ENCODE measurements around the gene ZNF385B.

The ZNF385B gene

GRCh38 chr2:179440642-179441251 lies 420.7 kb downstream of the ZNF385B start:
- peak; percentile 55 for DNase-seq
- H3K4ac ChIP-seq (ENCODE audit: low read depth, low read length) = no peak overlapping the region
- H3K79me1 ChIP-seq (ENCODE audit: low read length) = no peaks in the 10 kb centered on the region
- H3K23ac ChIP-seq (ENCODE audit: low read length) = no peak overlapping the region
- H3K27me3 ChIP-seq (ENCODE audit: insufficient read depth, low read length, poor library complexity) = no peaks in the 10 kb centered on the region
- peak overlapping the region; percentile 60 for H3K18ac ChIP-seq (ENCODE audit: low read length)
- peak overlapping the region; percentile 28 for H2BK120ac ChIP-seq (ENCODE audit: low read depth, low read length)
- no peak overlapping the region for H2BK5ac ChIP-seq (ENCODE audit: low read length)
- H3K9ac ChIP-seq (ENCODE audit: low read length) = no peak overlapping the region
- no peak overlapping the region for H3K4me2 ChIP-seq (ENCODE audit: low read length)
- H2AK5ac ChIP-seq (ENCODE audit: low read length) = no peak overlapping the region
- H3K27ac ChIP-seq (ENCODE audit: low read depth, low read length) = no peak overlapping the region
- peaks cover 4% of the 10 kb centered on the region for H3K4me1 ChIP-seq (ENCODE audit: control insufficient read depth, low read depth, low read length)
- peak overlapping the region; percentile 18 for H3K56ac ChIP-seq (ENCODE audit: low read length)
- no peak overlapping the region for H4K8ac ChIP-seq (ENCODE audit: low read depth, low read length)
- no CpG with 5 or more reads among the region's 5 CpGs for WGBS (ENCODE audit: extremely low coverage, insufficient coverage, low lambda C conversion rate)
- no peaks in the 10 kb centered on the region for H3K36me3 ChIP-seq (ENCODE audit: control insufficient read depth, insufficient read depth, low read length)
- H3K79me2 ChIP-seq (ENCODE audit: control insufficient read depth, insufficient read depth, low read length) = no peaks in the 10 kb centered on the region
- H2BK15ac ChIP-seq (replicated peaks; ENCODE audit: low read depth) = peak overlapping the region; percentile 27
- no peak overlapping the region for H4K5ac ChIP-seq (ENCODE audit: low read length)
- no peak overlapping the region for H3K4me3 ChIP-seq (ENCODE audit: low read length)

- Histone ChIP-seq H3K27ac (ENCODE audit: low read depth, low read length) (no peak overlapping the region), H2BK120ac (ENCODE audit: low read depth, low read length) (no peak overlapping the region), H3K27me3 (ENCODE audit: insufficient read depth, low read length, poor library complexity) (no peaks in the 10 kb centered on the region), H3K4me3 (ENCODE audit: low read length) (no peak overlapping the region), H2AK5ac (ENCODE audit: low read length) (no peak overlapping the region), H3K56ac (ENCODE audit: low read length) (no peak overlapping the region), H3K23ac (ENCODE audit: low read length) (no peak overlapping the region), H4K5ac (ENCODE audit: low read length) (no peak overlapping the region), H2BK5ac (ENCODE audit: low read length) (no peak overlapping the region), H4K8ac (ENCODE audit: low read depth, low read length) (no peak overlapping the region), H3K9ac (ENCODE audit: low read length) (no peak overlapping the region), H3K36me3 (ENCODE audit: control insufficient read depth, insufficient read depth, low read length) (no peaks in the 10 kb centered on the region), H3K4me1 (ENCODE audit: control insufficient read depth, low read depth, low read length) (no peaks in the 10 kb centered on the region), H3K18ac (ENCODE audit: low read length) (no peak overlapping the region), H3K79me2 (ENCODE audit: control insufficient read depth, insufficient read depth, low read length) (no peaks in the 10 kb centered on the region), H2BK15ac (replicated peaks; ENCODE audit: low read depth) (no peak overlapping the region), H3K4ac (ENCODE audit: low read depth, low read length) (no peak overlapping the region), H3K4me2 (ENCODE audit: low read length) (no peak overlapping the region), H3K79me1 (ENCODE audit: low read length) (no peaks in the 10 kb centered on the region)
- no CpG with 5 or more reads among the region's 4 CpGs for WGBS (ENCODE audit: extremely low coverage, insufficient coverage, low lambda C conversion rate)
- no peak for DNase-seq
Observed at GRCh38 chr2:179438654-179439053, 422.8 kb downstream of the ZNF385B start.

DNA sequence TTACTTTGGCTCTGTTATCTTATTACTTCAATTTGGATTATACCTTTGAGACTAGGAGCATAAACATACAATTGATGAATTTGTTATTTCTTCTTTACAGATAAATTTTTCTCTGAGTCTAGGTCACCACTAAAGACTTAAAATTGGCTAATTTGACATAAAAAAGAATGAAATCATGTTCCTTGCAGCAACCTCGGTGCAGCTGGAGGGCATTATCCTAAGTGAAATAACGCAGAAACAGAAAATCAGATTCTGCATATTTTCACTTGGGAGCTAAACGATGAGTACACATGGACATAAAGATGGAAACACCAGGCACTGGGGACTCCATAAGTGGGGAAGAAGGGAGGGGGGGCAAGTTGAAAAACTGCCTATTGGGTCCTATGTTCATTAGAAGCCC lies 424.0 kb downstream of the ZNF385B start:
- H2AK5ac ChIP-seq (ENCODE audit: low read length) = no peak overlapping the region
- no peak overlapping the region for H3K4me2 ChIP-seq (ENCODE audit: low read length)
- no peak overlapping the region for H3K9ac ChIP-seq (ENCODE audit: low read length)
- no peak overlapping the region for H3K18ac ChIP-seq (ENCODE audit: low read length)
- no peak overlapping the region for H4K5ac ChIP-seq (ENCODE audit: low read length)
- H3K4me3 ChIP-seq (ENCODE audit: low read length) = no peak overlapping the region
- WGBS (ENCODE audit: extremely low coverage, insufficient coverage, low lambda C conversion rate) = no CpG with 5 or more reads among the region's 3 CpGs
- no peak overlapping the region for H3K56ac ChIP-seq (ENCODE audit: low read length)
- H2BK5ac ChIP-seq (ENCODE audit: low read length) = no peak overlapping the region
- H3K23ac ChIP-seq (ENCODE audit: low read length) = no peak overlapping the region
- H2BK120ac ChIP-seq (ENCODE audit: low read depth, low read length) = no peak overlapping the region
- H3K4me1 ChIP-seq (ENCODE audit: control insufficient read depth, low read depth, low read length) = no peaks in the 10 kb centered on the region
- H3K79me2 ChIP-seq (ENCODE audit: control insufficient read depth, insufficient read depth, low read length) = no peaks in the 10 kb centered on the region
- no peak overlapping the region for H3K27ac ChIP-seq (ENCODE audit: low read depth, low read length)
- H3K4ac ChIP-seq (ENCODE audit: low read depth, low read length) = no peak overlapping the region
- H4K8ac ChIP-seq (ENCODE audit: low read depth, low read length) = no peak overlapping the region
- H3K79me1 ChIP-seq (ENCODE audit: low read length) = no peaks in the 10 kb centered on the region
- no peak for DNase-seq
- H3K27me3 ChIP-seq (ENCODE audit: insufficient read depth, low read length, poor library complexity) = no peaks in the 10 kb centered on the region
- no peak overlapping the region for H2BK15ac ChIP-seq (replicated peaks; ENCODE audit: low read depth)
- no peaks in the 10 kb centered on the region for H3K36me3 ChIP-seq (ENCODE audit: control insufficient read depth, insufficient read depth, low read length)

- Histone ChIP-seq H4K5ac (ENCODE audit: low read length) (no peak overlapping the region), H3K9ac (ENCODE audit: low read length) (no peak overlapping the region), H3K4me1 (ENCODE audit: control insufficient read depth, low read depth, low read length) (no peaks in the 10 kb centered on the region), H3K4me3 (ENCODE audit: low read length) (no peak overlapping the region), H3K36me3 (ENCODE audit: control insufficient read depth, insufficient read depth, low read length) (no peaks in the 10 kb centered on the region), H4K8ac (ENCODE audit: low read depth, low read length) (no peak overlapping the region), H3K23ac (ENCODE audit: low read length) (no peak overlapping the region), H3K18ac (ENCODE audit: low read length) (no peak overlapping the region), H2BK15ac (replicated peaks; ENCODE audit: low read depth) (no peak overlapping the region), H3K56ac (ENCODE audit: low read length) (no peak overlapping the region), H3K79me2 (ENCODE audit: control insufficient read depth, insufficient read depth, low read length) (no peaks in the 10 kb centered on the region), H2BK120ac (ENCODE audit: low read depth, low read length) (no peak overlapping the region), H3K4me2 (ENCODE audit: low read length) (no peak overlapping the region), H3K27me3 (ENCODE audit: insufficient read depth, low read length, poor library complexity) (no peaks in the 10 kb centered on the region), H2BK5ac (ENCODE audit: low read length) (no peak overlapping the region), H2AK5ac (ENCODE audit: low read length) (no peak overlapping the region), H3K4ac (ENCODE audit: low read depth, low read length) (no peak overlapping the region), H3K79me1 (ENCODE audit: low read length) (no peaks in the 10 kb centered on the region), H3K27ac (ENCODE audit: low read depth, low read length) (no peak overlapping the region)
- WGBS (ENCODE audit: extremely low coverage, insufficient coverage, low lambda C conversion rate) = no CpG with 5 or more reads among the region's 2 CpGs
- no peak for DNase-seq
Observed at GRCh38 chr2:179435566-179435965, 425.8 kb downstream of the ZNF385B start.

GRCh38 chr2:179435000-179435399 lies 426.4 kb downstream of the ZNF385B start:
- Histone ChIP-seq H3K4me3 (ENCODE audit: low read length) (no peak overlapping the region), H3K56ac (ENCODE audit: low read length) (no peak overlapping the region), H3K27me3 (ENCODE audit: insufficient read depth, low read length, poor library complexity) (no peaks in the 10 kb centered on the region), H3K9ac (ENCODE audit: low read length) (no peak overlapping the region), H2AK5ac (ENCODE audit: low read length) (no peak overlapping the region), H4K8ac (ENCODE audit: low read depth, low read length) (no peak overlapping the region), H2BK120ac (ENCODE audit: low read depth, low read length) (no peak overlapping the region), H3K4me2 (ENCODE audit: low read length) (no peak overlapping the region), H2BK15ac (replicated peaks; ENCODE audit: low read depth) (no peak overlapping the region), H3K36me3 (ENCODE audit: control insufficient read depth, insufficient read depth, low read length) (no peaks in the 10 kb centered on the region), H3K23ac (ENCODE audit: low read length) (no peak overlapping the region), H2BK5ac (ENCODE audit: low read length) (no peak overlapping the region), H3K27ac (ENCODE audit: low read depth, low read length) (no peak overlapping the region), H3K4ac (ENCODE audit: low read depth, low read length) (no peak overlapping the region), H3K79me2 (ENCODE audit: control insufficient read depth, insufficient read depth, low read length) (no peaks in the 10 kb centered on the region), H4K5ac (ENCODE audit: low read length) (no peak overlapping the region), H3K4me1 (ENCODE audit: control insufficient read depth, low read depth, low read length) (no peaks in the 10 kb centered on the region), H3K18ac (ENCODE audit: low read length) (no peak overlapping the region), H3K79me1 (ENCODE audit: low read length) (no peaks in the 10 kb centered on the region)
- DNase-seq = no peak
- no CpG with 5 or more reads among the region's 4 CpGs for WGBS (ENCODE audit: extremely low coverage, insufficient coverage, low lambda C conversion rate)

DNA sequence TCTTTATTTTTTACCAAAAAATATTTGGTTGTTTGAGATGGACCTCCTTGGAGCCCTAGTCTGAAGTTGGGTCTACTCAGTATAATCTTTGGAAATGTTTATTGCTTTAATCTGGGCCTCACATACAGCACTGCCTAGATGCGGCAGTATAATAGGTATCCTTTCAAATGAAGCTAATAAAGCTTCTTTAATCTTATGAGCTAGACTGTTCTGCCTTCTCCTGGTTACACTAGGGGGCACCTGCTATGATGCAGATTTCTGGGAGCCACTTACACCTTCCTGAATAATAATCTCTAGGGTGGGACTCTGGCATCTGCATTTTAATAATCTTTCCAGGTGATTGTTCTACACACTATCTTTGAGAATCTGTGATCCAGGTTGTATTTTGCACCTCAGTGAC lies 427.1 kb downstream of the ZNF385B start:
- no peak overlapping the region for H3K18ac ChIP-seq (ENCODE audit: low read length)
- H3K4ac ChIP-seq (ENCODE audit: low read depth, low read length) = no peak overlapping the region
- H3K27ac ChIP-seq (ENCODE audit: low read depth, low read length) = no peak overlapping the region
- H3K36me3 ChIP-seq (ENCODE audit: control insufficient read depth, insufficient read depth, low read length) = no peaks in the 10 kb centered on the region
- H3K23ac ChIP-seq (ENCODE audit: low read length) = no peak overlapping the region
- H3K4me1 ChIP-seq (ENCODE audit: control insufficient read depth, low read depth, low read length) = no peaks in the 10 kb centered on the region
- no peak overlapping the region for H2BK120ac ChIP-seq (ENCODE audit: low read depth, low read length)
- DNase-seq = no peak
- no CpG with 5 or more reads among the region's 1 CpG for WGBS (ENCODE audit: extremely low coverage, insufficient coverage, low lambda C conversion rate)
- H3K4me2 ChIP-seq (ENCODE audit: low read length) = no peak overlapping the region
- H3K9ac ChIP-seq (ENCODE audit: low read length) = no peak overlapping the region
- H3K27me3 ChIP-seq (ENCODE audit: insufficient read depth, low read length, poor library complexity) = no peaks in the 10 kb centered on the region
- no peak overlapping the region for H4K8ac ChIP-seq (ENCODE audit: low read depth, low read length)
- H3K79me2 ChIP-seq (ENCODE audit: control insufficient read depth, insufficient read depth, low read length) = no peaks in the 10 kb centered on the region
- no peaks in the 10 kb centered on the region for H3K79me1 ChIP-seq (ENCODE audit: low read length)
- no peak overlapping the region for H3K56ac ChIP-seq (ENCODE audit: low read length)
- H3K4me3 ChIP-seq (ENCODE audit: low read length) = no peak overlapping the region
- H4K5ac ChIP-seq (ENCODE audit: low read length) = no peak overlapping the region
- no peak overlapping the region for H2AK5ac ChIP-seq (ENCODE audit: low read length)
- H2BK5ac ChIP-seq (ENCODE audit: low read length) = no peak overlapping the region
- no peak overlapping the region for H2BK15ac ChIP-seq (replicated peaks; ENCODE audit: low read depth)

All from mesendoderm (in vitro differentiated cells).